ENCODE measurements around the gene DYRK3.
"Not testable (repeated sequence)": the region's sequence is repeated elsewhere in the genome, so short reads cannot be mapped to it uniquely, and the experiment has no call there.

Gene DYRK3

GRCh38 chr1:206635080-206635977 is at the start of gene DYRK3:
Gene DYRK3, plus strand, starts transcription at chr1:206635536. Its CDS starts 168 bp downstream, at chr1:206635704.
- peak; percentile 84 for DNase-seq

DNA sequence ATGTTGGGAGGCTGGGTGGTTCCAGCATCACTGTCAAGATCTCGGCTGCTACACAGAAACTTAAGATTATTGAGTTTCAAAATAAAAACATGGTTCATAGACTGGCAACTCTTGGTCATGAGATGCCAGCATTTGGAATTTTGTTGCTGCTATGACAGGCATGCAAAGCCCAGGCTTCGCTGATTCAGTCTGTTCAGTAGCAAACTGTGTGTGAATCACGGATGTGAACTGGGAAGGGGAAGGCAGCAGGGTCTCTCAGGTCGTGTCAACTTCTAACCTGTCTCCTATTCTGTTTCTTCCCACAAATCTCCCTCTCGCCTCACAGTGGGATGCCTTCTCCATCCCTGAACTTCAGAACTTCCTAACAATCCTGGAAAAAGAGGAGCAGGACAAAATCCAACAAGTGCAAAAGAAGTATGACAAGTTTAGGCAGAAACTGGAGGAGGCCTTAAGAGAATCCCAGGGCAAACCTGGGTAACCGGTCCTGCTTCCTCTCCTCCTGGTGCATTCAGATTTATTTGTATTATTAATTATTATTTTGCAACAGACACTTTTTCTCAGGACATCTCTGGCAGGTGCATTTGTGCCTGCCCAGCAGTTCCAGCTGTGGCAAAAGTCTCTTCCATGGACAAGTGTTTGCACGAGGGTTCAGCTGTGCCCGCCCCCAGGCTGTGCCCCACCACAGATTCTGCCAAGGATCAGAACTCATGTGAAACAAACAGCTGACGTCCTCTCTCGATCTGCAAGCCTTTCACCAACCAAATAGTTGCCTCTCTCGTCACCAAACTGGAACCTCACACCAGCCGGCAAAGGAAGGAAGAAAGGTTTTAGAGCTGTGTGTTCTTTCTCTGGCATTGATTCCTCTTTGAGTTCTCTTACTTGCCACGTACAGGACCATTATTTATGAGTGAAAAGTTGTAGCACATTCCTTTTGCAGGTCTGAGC is 48.6 kb upstream of the DYRK3 start:
- no peak for DNase-seq

DNA sequence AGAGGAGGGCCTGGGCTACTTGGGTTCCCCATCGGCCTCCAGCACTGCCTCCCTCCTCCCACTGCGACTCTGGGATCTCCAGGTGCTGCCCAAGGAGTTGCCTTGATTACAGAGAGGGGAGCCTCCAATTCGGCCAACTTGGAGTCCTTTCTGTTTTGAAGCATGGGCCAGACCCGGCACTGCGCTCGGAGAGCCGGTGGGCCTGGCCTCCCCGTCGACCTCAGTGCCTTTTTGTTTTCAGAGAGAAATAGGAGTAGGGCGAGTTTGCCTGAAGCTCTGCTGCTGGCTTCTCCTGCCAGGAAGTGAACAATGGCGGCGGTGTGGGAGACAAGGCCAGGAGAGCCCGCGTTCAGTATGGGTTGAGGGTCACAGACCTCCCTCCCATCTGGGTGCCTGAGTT is 47.4 kb upstream of the DYRK3 start:
- no peak for DNase-seq

GRCh38 chr1:206588492-206588891 is 46.8 kb upstream of the DYRK3 start:
- no peak for DNase-seq

DNA sequence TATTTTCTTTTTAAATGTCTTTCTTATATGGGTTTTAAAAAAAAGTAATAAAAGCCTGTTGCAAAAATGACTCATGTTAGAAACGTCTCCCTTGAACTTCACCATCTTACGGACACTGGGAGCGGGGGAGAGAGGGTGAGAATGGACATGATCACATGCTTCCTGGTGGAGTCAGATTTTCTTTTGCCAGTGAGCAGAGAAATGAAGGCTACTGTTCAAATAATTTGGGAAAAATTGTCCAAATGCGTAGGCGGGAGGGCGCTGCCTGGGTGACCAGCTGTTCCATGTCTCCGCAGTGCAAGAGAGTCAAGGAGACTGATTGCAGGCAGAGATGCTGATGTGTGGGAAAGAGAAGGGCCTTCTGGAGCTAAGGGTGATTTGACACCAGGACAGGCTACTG is 46.1 kb upstream of the DYRK3 start:
- no peak for DNase-seq

DNA sequence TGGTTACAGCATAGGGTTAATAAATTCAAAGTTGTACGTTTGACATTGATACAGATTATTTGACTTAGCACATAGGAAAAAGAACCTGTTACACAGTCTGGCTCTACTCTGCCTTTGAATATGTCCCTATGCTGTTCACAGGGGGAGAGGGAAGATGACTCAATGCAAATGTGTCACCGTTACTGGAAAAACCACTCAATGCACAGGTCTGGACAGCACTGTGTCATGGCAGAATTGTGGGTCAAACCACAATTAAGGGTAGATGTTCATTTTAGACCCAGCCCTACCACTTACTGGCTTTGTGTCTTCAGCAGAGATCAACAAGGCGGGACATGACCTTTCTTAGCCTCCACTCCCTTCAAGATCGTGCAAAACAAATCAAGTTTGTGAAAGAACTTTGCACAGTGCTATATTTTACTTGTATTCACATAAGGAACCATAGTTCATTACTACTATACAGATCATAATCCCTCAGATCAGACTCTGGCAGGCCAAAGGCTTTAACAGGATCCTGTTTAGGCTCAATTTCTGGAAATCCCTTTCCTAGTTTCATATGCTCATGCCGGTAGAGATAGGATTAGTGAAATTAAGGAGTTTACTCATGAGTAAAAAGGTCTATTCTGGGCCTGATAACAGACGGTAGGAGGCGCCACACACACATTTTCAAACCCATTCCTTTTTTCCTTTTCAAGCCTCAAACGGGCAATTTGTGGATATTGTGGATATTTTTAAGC is 45.1 kb upstream of the DYRK3 start:
- peak; percentile 94 for DNase-seq

DNA sequence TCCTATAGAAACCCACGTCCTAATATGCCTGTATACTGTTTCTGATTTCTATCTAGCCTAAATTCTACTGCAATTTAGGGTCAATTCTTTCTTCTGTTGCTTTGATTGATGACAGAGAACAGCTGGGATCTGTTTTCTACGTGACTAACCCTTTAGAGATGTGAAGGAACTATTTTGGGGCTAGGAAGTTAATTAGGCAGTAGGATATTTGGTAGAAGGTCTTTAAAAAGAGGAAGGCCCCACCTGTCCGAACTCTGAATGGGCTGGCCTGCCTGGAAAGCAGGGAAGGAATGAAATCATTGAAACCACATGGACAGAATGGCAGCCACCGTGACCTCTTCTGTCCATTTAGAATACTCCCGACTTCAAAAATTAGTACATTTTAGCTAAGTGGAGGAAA is 44.1 kb upstream of the DYRK3 start:
- DNase-seq = no peak

- no peak for DNase-seq
Observed at GRCh38 chr1:206591696-206592095, 43.6 kb upstream of the DYRK3 start.

- DNase-seq = no peak
Observed at GRCh38 chr1:206593351-206593925, 41.9 kb upstream of the DYRK3 start.

- DNase-seq = no peak
Observed at GRCh38 chr1:206595581-206596318, 39.6 kb upstream of the DYRK3 start.

- DNase-seq = no peak
Observed at GRCh38 chr1:206596319-206596666, 39.0 kb upstream of the DYRK3 start.

GRCh38 chr1:206600527-206600926 is 34.8 kb upstream of the DYRK3 start:
- no peak for DNase-seq

GRCh38 chr1:206604861-206605260 is 30.5 kb upstream of the DYRK3 start:
- no peak for DNase-seq

- no peak for DNase-seq
Observed at GRCh38 chr1:206606867-206607266, 28.5 kb upstream of the DYRK3 start.

- peak; percentile 48 for DNase-seq
Observed at GRCh38 chr1:206608108-206608698, 27.1 kb upstream of the DYRK3 start.

DNA sequence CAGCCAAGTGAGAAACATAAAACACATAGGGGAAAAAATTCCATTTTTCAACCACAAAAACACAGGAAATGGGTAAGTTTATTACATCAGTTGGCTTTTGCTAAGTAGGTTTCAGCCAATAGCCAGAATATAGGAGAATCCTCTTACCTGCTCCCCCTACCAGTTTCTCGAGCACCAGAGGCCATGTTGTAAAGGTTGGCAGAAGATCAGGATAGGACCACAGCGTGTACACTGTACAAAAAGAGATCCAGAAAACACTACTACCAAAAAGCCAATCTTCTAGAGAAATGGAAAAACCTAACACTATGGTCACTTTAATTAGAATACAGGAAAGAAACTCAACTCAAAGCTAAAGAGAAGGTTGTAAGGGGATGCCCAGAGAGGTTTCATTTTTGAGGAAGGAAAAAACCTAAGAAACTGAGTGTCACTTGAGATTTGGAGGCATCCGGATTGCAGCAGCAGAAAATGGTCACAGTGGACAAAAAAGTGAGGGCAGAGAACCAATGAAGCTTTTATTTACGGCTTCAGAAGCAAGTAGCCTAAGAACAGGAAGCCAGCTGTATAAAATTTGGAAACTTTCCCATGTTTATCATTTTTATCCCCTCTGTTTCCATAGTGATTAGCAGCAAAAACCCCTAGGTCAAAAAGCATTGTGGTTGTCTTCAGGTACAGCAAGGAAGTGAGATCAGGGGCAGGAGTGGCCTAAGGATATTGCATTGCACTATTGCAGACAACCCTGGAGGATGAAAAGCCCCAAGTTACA is 25.9 kb upstream of the DYRK3 start:
- DNase-seq = no peak

GRCh38 chr1:206612129-206612876 is 23.0 kb upstream of the DYRK3 start, which contains the start of gene EIF2D:
Gene EIF2D, minus strand, starts transcription at chr1:206612465. Its CDS starts 123 bp downstream, at chr1:206612342.
- peak; percentile 90 for DNase-seq

DNA sequence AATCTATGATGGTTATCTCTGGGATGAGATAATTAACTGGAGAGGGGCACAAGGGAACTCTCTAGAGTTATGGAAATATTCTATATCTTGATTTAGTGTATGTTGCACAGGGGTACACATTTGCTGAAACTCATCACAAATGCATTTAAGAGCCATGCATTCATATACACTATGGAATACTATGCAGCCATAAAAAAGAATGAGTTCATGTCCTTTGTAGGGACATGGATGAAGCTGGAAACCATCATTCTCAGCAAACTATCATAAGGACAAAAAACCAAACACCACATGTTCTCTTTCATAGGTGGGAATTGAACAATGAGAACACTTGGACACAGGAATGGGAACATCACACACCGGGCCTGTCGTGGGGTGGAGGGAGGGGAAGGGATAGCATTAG is 8.9 kb upstream of the DYRK3 start:
- DNase-seq = not testable (repeated sequence)

GRCh38 chr1:206628916-206629315 is 6.4 kb upstream of the DYRK3 start:
- no peak for DNase-seq

DNA sequence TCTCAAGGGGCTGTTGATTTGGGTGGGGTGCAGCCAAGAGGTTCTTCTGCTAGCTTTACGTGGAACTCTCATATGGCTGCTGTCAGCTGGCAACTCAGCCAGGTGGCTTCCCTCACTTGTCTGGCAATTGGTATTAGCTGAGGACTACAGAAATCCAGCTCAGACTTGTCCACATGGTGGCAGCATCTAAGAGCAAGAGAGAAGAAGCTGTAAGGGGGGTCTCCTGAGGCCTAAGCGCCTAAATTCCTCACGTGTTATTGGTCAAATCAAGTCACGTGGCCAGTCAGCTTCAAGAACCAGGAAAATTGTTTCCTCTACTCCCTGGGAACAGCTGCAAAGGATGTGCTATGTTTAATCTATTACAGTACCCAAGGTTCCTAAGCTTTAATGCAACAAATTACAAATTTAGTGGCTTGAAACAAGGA is 4.2 kb upstream of the DYRK3 start:
- DNase-seq = no peak
